Loucy (cell line): ENCODE data around the gene PSMD7.

ENCODE experiments used
- EZH2phosphoT487 ChIP-seq: fragments of 200-600 bp; IDR thresholded peaks from 2 replicates; pipeline ENCODE4 v1.6.1; 2018; ENCODE audit warnings: antibody characterized with exemption, mild to moderate bottlenecking, moderate library complexity, borderline replicate concordance
- TF ChIP-seq, protein P1 (sequence below): fragments of 200-600 bp; sonication (generic); conservative IDR thresholded peaks from 2 replicates; pipeline ENCODE4 v1.5.1; 2014; ENCODE audit warnings: mild to moderate bottlenecking, antibody characterized with exemption, low read length

DNA sequence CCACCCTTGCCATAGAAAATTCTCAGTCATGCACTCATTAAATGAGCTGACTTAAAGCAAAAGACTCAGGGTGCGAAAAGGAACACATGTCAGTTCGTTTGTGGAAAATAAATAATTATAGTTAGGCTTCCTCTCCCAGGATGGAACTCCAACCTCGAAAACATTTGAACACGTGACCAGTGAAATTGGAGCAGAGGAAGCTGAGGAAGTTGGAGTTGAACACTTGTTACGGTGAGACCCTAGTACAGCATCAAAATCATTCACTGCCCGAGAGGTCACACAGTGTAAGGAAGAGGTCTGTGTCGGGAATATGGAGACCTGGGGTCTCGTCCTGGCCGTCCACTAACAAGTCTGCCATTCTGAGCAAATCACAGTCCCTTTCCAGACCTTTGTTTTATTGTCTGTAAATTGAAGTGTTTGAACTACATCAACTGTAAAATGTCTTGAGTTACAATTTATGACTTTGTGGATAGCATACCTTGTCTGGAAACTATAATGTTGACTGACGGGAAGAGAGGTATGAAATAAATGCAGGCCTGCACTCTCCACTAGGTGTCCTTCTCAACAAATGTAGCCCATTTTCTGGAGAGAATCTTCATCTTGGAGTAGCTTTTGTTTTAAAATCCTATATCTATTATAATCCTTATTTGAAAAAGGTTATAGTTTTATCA lies 7.7 kb downstream of the PSMD7 start:
- TF ChIP-seq EZH2phosphoT487, result no peak
- TF ChIP-seq, protein P1, sequence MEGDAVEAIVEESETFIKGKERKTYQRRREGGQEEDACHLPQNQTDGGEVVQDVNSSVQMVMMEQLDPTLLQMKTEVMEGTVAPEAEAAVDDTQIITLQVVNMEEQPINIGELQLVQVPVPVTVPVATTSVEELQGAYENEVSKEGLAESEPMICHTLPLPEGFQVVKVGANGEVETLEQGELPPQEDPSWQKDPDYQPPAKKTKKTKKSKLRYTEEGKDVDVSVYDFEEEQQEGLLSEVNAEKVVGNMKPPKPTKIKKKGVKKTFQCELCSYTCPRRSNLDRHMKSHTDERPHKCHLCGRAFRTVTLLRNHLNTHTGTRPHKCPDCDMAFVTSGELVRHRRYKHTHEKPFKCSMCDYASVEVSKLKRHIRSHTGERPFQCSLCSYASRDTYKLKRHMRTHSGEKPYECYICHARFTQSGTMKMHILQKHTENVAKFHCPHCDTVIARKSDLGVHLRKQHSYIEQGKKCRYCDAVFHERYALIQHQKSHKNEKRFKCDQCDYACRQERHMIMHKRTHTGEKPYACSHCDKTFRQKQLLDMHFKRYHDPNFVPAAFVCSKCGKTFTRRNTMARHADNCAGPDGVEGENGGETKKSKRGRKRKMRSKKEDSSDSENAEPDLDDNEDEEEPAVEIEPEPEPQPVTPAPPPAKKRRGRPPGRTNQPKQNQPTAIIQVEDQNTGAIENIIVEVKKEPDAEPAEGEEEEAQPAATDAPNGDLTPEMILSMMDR, result peak; percentile 65
